Stimulated activated CD8-positive, alpha-beta memory T cell treated with anti-CD3 and anti-CD28 coated beads, Interleukin-12 subunit alpha, Interleukin-12 subunit beta, amount 100 ng/mL, for 24 hours (primary cell): ENCODE data around the gene TNIP1.
A peak's percentile ranks its signal among the peaks of the same experiment; 100 is the strongest.

ENCODE experiments used
- DNase-seq: peaks from one replicate; pipeline ENCODE4 v3.0.0-alpha.2; 2020; ENCODE audit errors: extremely low read depth

Gene TNIP1

GRCh38 chr5:151080613-151081430 is at the start of gene TNIP1:
TSS of gene TNIP1 (minus strand) at chr5:151081034. CDS start at chr5:151065095, 15,939 bp downstream.
- DNase-seq = peak; percentile 82

- no peak for DNase-seq
Observed at GRCh38 chr5:151130235-151130921, 49.5 kb upstream of the TNIP1 start.

- no peak for DNase-seq
Observed at GRCh38 chr5:151128817-151129216, 48.0 kb upstream of the TNIP1 start.

GRCh38 chr5:151127926-151128325 is 47.1 kb upstream of the TNIP1 start:
- no peak for DNase-seq

GRCh38 chr5:151126199-151126645 is 45.4 kb upstream of the TNIP1 start:
- no peak for DNase-seq

- DNase-seq = no peak
Observed at GRCh38 chr5:151125421-151125820, 44.6 kb upstream of the TNIP1 start.

GRCh38 chr5:151123897-151124751 is 43.3 kb upstream of the TNIP1 start:
- no peak for DNase-seq

- DNase-seq = no peak
Observed at GRCh38 chr5:151122828-151123227, 42.0 kb upstream of the TNIP1 start.

- no peak for DNase-seq
Observed at GRCh38 chr5:151121665-151122064, 40.8 kb upstream of the TNIP1 start.

- DNase-seq = no peak
Observed at GRCh38 chr5:151121095-151121494, 40.3 kb upstream of the TNIP1 start.

- no peak for DNase-seq
Observed at GRCh38 chr5:151118913-151119575, 38.2 kb upstream of the TNIP1 start.

- no peak for DNase-seq
Observed at GRCh38 chr5:151115272-151115905, 34.6 kb upstream of the TNIP1 start.

GRCh38 chr5:151113651-151114050 is 32.8 kb upstream of the TNIP1 start:
- DNase-seq = no peak

- DNase-seq = no peak
Observed at GRCh38 chr5:151110992-151111391, 30.2 kb upstream of the TNIP1 start.

- DNase-seq = no peak
Observed at GRCh38 chr5:151110122-151110681, 29.4 kb upstream of the TNIP1 start.

- DNase-seq = no peak
Observed at GRCh38 chr5:151108566-151108965, 27.7 kb upstream of the TNIP1 start.

GRCh38 chr5:151107738-151108520 is 27.1 kb upstream of the TNIP1 start:
- no peak for DNase-seq

GRCh38 chr5:151107084-151107483 is 26.2 kb upstream of the TNIP1 start:
- no peak for DNase-seq

- DNase-seq = no peak
Observed at GRCh38 chr5:151106509-151106908, 25.7 kb upstream of the TNIP1 start.

- no peak for DNase-seq
Observed at GRCh38 chr5:151106043-151106442, 25.2 kb upstream of the TNIP1 start.
